ENCODE results near the gene MAPK8.

DNA sequence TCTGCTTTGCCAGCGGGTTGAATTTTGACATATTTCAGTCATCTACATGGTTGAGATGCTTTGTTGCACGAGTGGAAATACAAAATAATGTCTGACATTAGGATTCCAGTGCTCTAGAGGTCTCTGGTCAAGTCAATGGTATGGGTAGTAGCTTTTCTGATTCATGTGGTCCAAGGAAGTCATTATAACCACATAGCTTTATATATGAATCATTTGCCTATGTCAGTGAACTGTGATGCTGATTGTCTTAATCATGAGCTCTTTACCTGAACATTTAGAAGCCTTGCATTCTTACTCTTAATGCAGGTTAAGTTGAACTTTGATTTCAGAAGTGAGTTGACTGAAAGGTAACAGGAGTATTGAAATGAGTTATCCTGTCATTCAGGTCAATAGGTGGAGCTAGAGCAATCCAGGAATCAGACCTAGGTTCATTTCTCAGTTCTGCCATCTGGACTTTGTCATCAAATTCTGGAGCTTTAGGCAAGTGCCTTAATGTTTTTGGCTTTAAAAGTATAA lies 3.3 kb downstream of the MAPK8 start:
- no peak for TF ChIP-seq EZH2phosphoT487 (IDR thresholded peaks at IDR 0.05; ENCODE audit: low read length)
- TF ChIP-seq, protein P1, sequence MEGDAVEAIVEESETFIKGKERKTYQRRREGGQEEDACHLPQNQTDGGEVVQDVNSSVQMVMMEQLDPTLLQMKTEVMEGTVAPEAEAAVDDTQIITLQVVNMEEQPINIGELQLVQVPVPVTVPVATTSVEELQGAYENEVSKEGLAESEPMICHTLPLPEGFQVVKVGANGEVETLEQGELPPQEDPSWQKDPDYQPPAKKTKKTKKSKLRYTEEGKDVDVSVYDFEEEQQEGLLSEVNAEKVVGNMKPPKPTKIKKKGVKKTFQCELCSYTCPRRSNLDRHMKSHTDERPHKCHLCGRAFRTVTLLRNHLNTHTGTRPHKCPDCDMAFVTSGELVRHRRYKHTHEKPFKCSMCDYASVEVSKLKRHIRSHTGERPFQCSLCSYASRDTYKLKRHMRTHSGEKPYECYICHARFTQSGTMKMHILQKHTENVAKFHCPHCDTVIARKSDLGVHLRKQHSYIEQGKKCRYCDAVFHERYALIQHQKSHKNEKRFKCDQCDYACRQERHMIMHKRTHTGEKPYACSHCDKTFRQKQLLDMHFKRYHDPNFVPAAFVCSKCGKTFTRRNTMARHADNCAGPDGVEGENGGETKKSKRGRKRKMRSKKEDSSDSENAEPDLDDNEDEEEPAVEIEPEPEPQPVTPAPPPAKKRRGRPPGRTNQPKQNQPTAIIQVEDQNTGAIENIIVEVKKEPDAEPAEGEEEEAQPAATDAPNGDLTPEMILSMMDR (IDR thresholded peaks at IDR 0.05; ENCODE audit: low read length): peak; percentile 62

All from MM.1S (cell line).